Smooth muscle cell of the brain vasculature (primary cell): ENCODE measurements around the gene EMILIN1.

ENCODE experiments used
- DNase-seq: peaks from one replicate; pipeline ENCODE4 v3.0.0-alpha.2; 2012; ENCODE audit warnings: low read depth, low spot score

The EMILIN1 gene

GRCh38 chr2:27078267-27079194, at the start of gene EMILIN1:
Gene EMILIN1 (plus strand): TSS chr2:27078615. CDS start chr2:27079066, 451 bp downstream.
- peak; percentile 90 for DNase-seq

GRCh38 chr2:27029051-27029450, 49.4 kb upstream of the EMILIN1 start:
- no peak for DNase-seq

GRCh38 chr2:27032495-27033252, 45.7 kb upstream of the EMILIN1 start, which contains the start of gene TMEM214:
Gene TMEM214 (plus strand): TSS chr2:27032965. CDS start chr2:27033016, 51 bp downstream.
- peak; percentile 59 for DNase-seq

- no peak for DNase-seq
These were observed 45.1 kb upstream of the EMILIN1 start for GRCh38 chr2:27033253-27033852.

GRCh38 chr2:27038012-27038411, 40.4 kb upstream of the EMILIN1 start:
- DNase-seq = no peak

- DNase-seq = no peak
These were observed 39.6 kb upstream of the EMILIN1 start for GRCh38 chr2:27038631-27039339.

GRCh38 chr2:27039426-27039825, 39.0 kb upstream of the EMILIN1 start:
- DNase-seq = no peak

GRCh38 chr2:27039871-27040270, 38.5 kb upstream of the EMILIN1 start:
- DNase-seq = no peak

GRCh38 chr2:27040282-27040681, 38.1 kb upstream of the EMILIN1 start:
- no peak for DNase-seq

GRCh38 chr2:27041752-27042151, 36.7 kb upstream of the EMILIN1 start:
- no peak for DNase-seq

GRCh38 chr2:27042159-27042661, 36.2 kb upstream of the EMILIN1 start:
- no peak for DNase-seq

- DNase-seq = no peak
These were observed 35.3 kb upstream of the EMILIN1 start for GRCh38 chr2:27042985-27043634.

- no peak for DNase-seq
These were observed 28.8 kb upstream of the EMILIN1 start for GRCh38 chr2:27049422-27050280.

- peak; percentile 88 for DNase-seq
These were observed 28.0 kb upstream of the EMILIN1 start for GRCh38 chr2:27050281-27050995.

- peak; percentile 81 for DNase-seq
These were observed 27.2 kb upstream of the EMILIN1 start, which contains the start of gene AGBL5 for GRCh38 chr2:27050996-27051901. Gene AGBL5 (plus strand): TSS chr2:27051668. CDS start chr2:27052959, 1,291 bp downstream.

GRCh38 chr2:27051902-27052645, 26.3 kb upstream of the EMILIN1 start:
- no peak for DNase-seq

- DNase-seq = no peak
These were observed 25.1 kb upstream of the EMILIN1 start for GRCh38 chr2:27053321-27053720.
